IPS-20b (cell line): Measurements from ENCODE around the gene SLC35B3.
"Not testable (repeated sequence)": the region's sequence is repeated elsewhere in the genome, so short reads cannot be mapped to it uniquely, and the experiment has no call there.

ENCODE experiments used
- H3K27ac ChIP-seq: one replicate; pipeline ENCODE4 v1.5.1; 2013; ENCODE audit warnings: low read length
- H3K27me3 ChIP-seq: 2 replicates; pipeline ENCODE4 v1.6.1; 2013; ENCODE audit warnings: mild to moderate bottlenecking, low read length, inconsistent platforms; ENCODE audit not compliant: insufficient read depth
- H3K36me3 ChIP-seq: 2 replicates; pipeline ENCODE4 v1.6.1; 2013; ENCODE audit warnings: low read depth, mild to moderate bottlenecking, inconsistent platforms, low read length, moderate library complexity; ENCODE audit not compliant: insufficient read depth
- H3K4me1 ChIP-seq: 2 replicates; pipeline ENCODE4 v1.6.1; 2013; ENCODE audit warnings: mild to moderate bottlenecking, control low read depth, inconsistent platforms, low read length, moderate library complexity; ENCODE audit not compliant: insufficient read depth
- H3K4me3 ChIP-seq: 2 replicates; pipeline ENCODE4 v1.5.1; 2013; ENCODE audit warnings: mild to moderate bottlenecking, low read length, inconsistent platforms
- H3K9ac ChIP-seq: 2 replicates; pipeline ENCODE4 v1.6.1; 2013; ENCODE audit warnings: low read depth, mild to moderate bottlenecking, inconsistent platforms, low read length, moderate library complexity
- H3K9me3 ChIP-seq: 2 replicates; pipeline ENCODE4 v1.6.1; 2013; ENCODE audit warnings: mild to moderate bottlenecking, low read depth, low read length, inconsistent platforms; ENCODE audit not compliant: insufficient read depth

The SLC35B3 gene

DNA sequence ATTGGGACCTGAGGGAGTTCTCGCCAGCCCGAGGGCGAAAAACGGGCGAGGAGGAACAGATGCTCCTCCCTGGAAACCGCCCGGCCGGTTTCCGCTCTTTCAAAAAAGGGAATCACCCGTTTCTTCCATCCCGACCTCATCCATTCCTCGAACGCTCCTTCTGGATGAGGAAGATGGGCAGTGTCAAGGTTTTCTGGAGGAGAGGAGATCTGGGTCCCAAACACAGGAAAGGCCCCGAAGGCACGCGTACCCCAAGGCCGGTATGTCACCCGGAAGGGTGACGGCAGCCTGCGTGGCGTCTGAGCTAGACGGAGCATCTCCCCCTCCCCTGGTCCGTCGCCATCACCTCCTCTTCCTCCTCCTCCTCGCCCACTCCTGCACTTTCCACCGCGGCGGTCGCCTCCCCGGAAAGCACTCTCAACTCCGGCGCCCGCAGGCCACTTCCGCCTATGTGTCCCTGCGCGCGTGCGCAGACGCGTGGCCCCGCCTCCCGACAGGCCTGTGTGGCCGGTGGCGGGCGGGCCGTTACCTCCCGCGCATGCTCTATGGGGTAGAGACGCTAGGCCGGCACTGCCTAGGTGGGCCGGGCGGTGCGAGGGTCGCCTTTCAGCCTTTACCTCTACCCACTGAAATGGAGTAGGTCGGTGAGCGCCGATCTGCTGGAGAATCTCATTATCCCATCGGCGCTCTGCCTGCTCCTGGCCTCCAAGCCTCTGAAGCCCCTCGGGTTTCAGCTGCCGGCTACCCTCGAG, at the start of gene SLC35B3:
Gene SLC35B3 (minus strand): TSS at position 453 of the 752 bp plus-strand sequence.
- peaks cover 8% of the 10 kb centered on the region; the same call in 1 of the 2 replicates for H3K4me1 ChIP-seq
- H3K27me3 ChIP-seq = no peaks in the 10 kb centered on the region
- H3K9ac ChIP-seq = peak within 1 kb of the TSS; percentile 93
- H3K36me3 ChIP-seq = no peaks in the 10 kb centered on the region
- H3K4me3 ChIP-seq = peak within 1 kb of the TSS; percentile 91
- H3K9me3 ChIP-seq = no peaks in the 10 kb centered on the region
- H3K27ac ChIP-seq = peak within 1 kb of the TSS; percentile 93

DNA sequence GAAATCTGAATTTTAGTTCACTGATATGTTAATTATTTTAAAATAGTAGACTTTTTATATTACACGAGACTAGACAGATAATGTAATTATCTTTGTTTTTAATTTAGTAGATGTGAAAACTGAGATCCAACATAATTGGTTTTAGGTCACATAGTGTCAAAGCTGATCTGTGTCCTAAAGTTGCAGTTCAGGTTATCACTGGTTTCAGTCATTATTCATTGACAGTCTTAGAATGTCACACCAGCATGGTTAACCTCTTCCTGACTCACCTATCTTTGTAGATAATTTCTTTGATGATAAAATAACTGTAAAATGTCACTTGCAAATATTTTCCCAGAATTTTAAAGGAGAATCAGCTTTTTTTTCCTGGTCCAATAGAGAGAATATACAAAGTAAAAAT, 48.3 kb upstream of the SLC35B3 start:
- no peak overlapping the region for H3K27ac ChIP-seq
- H3K9ac ChIP-seq = no peak overlapping the region
- H3K4me3 ChIP-seq = no peak overlapping the region
- no peaks in the 10 kb centered on the region for H3K36me3 ChIP-seq
- no peaks in the 10 kb centered on the region for H3K4me1 ChIP-seq
- no peaks in the 10 kb centered on the region for H3K9me3 ChIP-seq
- no peaks in the 10 kb centered on the region for H3K27me3 ChIP-seq

DNA sequence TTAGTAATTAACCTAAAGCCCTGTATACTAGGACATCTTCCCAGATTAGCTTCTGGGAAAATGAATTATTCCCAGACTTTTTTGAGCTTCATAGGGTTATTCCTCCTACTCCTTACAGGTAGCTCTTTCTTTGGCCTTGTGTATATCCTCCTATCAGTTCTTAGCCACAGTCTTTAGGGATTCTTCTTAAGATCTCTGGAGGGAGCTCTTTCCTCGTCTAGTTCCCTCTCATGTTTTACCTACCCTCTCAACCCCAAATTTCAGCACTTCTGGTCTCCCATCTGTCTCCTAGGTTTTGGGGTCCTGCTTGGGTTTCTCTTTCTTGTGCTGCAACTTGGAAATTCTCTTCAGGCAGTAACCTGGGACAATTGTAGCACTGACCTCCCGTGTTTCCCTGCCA, 46.4 kb upstream of the SLC35B3 start:
- H3K4me1 ChIP-seq = no peaks in the 10 kb centered on the region
- H3K4me3 ChIP-seq = no peak overlapping the region
- no peaks in the 10 kb centered on the region for H3K36me3 ChIP-seq
- H3K27ac ChIP-seq = no peak overlapping the region
- H3K9ac ChIP-seq = no peak overlapping the region
- no peaks in the 10 kb centered on the region for H3K9me3 ChIP-seq
- no peaks in the 10 kb centered on the region for H3K27me3 ChIP-seq

DNA sequence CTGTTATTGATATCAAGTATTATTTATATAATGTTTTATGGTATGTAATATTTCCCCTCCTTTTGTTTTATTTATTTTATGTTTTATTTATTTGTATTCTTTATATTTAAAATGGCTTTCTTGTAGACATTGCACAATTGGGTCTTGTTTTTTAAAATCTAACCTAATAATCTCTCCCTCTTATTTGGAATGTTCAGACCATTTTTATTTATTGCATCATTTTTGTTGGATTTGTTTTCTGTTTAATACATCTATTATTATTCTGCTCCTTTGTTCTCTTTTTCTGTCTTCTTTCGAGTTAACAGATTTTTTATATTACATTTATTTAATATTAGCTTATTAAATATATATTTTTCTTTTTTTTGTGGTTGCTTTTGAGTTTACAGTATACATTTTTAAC, 43.1 kb upstream of the SLC35B3 start:
- Histone ChIP-seq H3K9ac (no peak overlapping the region), H3K4me1 (no peaks in the 10 kb centered on the region), H3K9me3 (no peaks in the 10 kb centered on the region), H3K36me3 (no peaks in the 10 kb centered on the region), H3K4me3 (no peak overlapping the region), H3K27ac (no peak overlapping the region), H3K27me3 (no peaks in the 10 kb centered on the region)

DNA sequence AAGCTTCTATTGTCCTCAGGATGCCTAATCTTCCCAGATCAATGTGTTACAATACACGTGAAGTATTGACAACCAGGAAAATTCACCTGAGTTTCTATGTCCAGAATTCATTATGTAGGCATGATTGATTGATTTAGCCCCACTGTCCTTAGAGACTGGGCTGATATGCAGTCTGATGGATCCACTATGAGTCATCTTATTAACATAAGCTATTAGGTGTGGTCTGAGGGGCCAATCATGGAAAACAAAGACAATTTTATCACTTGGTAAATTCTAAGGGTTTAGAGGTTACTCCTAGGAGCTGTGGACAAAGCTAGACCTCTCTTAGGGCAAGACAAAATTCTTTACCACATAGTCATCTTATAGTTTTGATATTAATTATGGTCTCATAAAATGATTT, 41.3 kb upstream of the SLC35B3 start:
- Histone ChIP-seq H3K9ac (no peak overlapping the region), H3K27ac (no peak overlapping the region)

DNA sequence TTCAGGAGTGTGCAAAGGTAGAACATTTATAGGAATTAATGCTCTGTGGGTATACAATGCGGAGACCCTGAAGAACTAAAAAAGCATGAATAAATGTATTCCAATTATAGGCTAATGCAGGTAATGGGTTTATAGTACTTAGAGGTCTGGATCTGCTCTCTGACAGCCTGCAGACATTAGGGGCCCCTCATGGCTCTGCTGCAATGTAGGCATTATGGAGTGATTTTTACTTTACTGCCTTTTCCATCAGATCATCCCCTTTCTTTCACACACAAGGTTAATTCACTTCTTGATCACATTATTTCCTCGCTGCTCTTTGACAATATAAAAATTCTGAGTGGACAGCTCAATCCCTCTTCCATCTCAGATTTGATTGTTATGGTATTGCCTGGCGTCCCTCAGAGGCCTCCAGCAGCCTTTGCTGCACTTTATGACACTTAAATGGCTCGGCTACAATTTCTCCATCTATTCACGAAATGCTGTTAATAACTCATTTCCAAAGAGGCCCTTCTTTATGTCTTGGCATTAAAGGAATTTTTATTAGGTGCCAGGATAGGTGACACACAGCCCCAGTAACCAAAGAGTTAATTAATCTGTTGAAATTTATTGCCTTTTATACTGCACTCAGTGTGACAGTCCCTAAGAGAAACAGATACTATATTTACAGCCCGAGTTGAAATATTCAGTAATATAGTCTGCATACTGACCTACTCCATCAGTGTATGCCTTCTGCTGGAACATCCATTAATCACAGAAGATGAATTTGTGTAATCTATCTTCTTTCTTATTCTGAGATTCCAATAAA, 33.4 kb upstream of the SLC35B3 start:
- Histone ChIP-seq H3K9me3 (no peaks in the 10 kb centered on the region), H3K27me3 (no peaks in the 10 kb centered on the region), H3K36me3 (no peaks in the 10 kb centered on the region), H3K4me1 (no peaks in the 10 kb centered on the region), H3K9ac (no peak overlapping the region), H3K27ac (no peak overlapping the region), H3K4me3 (no peak overlapping the region)

More for the DNA sequence above, 41.3 kb upstream of the SLC35B3 start:
- Histone ChIP-seq H3K4me1 (no peaks in the 10 kb centered on the region), H3K27me3 (no peaks in the 10 kb centered on the region), H3K4me3 (no peak overlapping the region), H3K36me3 (no peaks in the 10 kb centered on the region), H3K9me3 (no peaks in the 10 kb centered on the region)

DNA sequence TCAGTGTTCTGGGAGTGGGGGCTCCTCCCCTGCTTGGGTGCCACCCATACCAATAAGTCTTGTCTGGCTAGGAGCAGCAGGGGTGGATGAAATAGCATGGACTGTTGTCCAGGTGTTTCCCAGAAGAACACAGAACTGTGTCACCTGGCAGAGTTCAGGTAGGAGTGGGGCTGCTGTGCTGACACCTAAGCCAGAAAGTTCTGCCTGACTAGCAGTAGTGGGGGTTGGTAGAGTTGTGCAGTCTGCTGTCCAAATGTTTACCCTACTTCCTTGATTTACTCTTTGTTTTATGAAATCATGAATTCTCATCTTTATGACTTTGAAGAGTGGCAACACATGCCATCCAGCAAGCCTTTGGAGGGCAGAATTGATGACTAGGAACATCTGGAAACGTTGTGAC, 27.3 kb upstream of the SLC35B3 start:
- Histone ChIP-seq H3K27ac (no peak overlapping the region), H3K27me3 (no peaks in the 10 kb centered on the region), H3K36me3 (no peaks in the 10 kb centered on the region), H3K9ac (no peak overlapping the region), H3K9me3 (no peaks in the 10 kb centered on the region), H3K4me1 (no peaks in the 10 kb centered on the region), H3K4me3 (no peak overlapping the region)

DNA sequence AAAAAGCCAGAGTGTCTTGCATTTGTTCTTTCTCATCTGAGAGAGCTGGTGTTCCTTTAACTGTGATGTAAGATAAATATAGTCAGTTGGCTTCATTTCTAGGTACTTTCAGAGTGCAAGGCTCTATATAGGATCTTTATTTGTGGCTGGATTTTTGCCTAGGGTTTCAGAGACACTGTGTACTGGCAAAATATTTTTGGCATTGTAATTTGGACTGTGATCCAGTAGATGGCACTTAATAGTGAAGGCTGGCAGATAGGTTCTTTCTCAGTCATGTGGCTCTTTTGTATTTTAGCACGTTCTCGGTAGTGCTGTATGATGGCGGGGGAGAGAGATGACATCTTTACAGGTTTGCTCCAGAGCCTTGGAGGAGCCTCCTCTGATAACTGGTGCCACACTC, 26.8 kb upstream of the SLC35B3 start:
- no peak overlapping the region for H3K4me3 ChIP-seq
- H3K27ac ChIP-seq = no peak overlapping the region
- no peak overlapping the region for H3K9ac ChIP-seq
- H3K36me3 ChIP-seq = no peaks in the 10 kb centered on the region
- no peaks in the 10 kb centered on the region for H3K4me1 ChIP-seq
- no peaks in the 10 kb centered on the region for H3K27me3 ChIP-seq
- no peaks in the 10 kb centered on the region for H3K9me3 ChIP-seq

DNA sequence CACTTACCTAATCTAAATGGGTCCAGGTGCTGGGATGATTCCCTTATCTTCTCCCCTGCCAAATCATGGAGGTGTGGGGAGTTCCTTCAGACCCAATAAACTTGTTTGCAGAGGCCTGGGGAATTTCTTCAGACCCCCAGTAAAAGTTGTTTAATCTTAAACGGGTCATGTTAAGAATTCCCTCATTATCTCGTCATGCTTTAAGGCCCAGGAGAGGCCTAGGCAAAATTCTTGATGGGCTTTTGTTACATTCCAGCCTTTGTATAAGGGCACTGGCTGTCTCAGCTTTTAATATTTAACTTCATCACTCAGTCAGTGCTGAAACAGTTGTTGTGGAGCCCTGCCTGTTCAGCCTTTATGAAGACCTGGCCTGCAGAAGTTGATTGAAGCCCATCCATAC, 11.0 kb upstream of the SLC35B3 start:
- H3K27ac ChIP-seq = no peak overlapping the region

DNA sequence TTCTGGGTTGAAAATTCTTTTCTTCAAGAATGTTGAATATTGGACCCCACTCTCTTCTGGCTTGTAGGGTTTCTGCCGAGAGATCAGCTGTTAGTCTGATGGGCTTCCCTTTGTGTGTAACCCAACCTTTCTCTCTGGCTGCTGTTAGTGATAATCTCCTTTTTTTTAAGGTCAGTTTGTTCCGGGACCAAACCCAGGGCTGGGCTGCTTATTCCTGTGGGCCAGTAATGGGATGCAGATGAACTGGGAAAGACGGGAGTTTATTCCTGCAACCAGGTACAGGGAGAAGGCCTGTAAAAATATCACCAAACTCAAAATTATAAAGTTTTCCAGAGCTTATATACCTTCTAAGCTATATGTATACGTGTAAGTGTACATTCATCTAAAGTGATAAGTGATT, 10.6 kb upstream of the SLC35B3 start:
- not testable (repeated sequence) for H3K9ac ChIP-seq, H3K4me3 ChIP-seq, H3K27ac ChIP-seq, H3K4me1 ChIP-seq, H3K36me3 ChIP-seq, H3K9me3 ChIP-seq, H3K27me3 ChIP-seq

More for the DNA sequence above, 11.0 kb upstream of the SLC35B3 start:
- H3K4me3 ChIP-seq = no peak overlapping the region
- no peaks in the 10 kb centered on the region for H3K9me3 ChIP-seq
- H3K9ac ChIP-seq = no peak overlapping the region
- H3K4me1 ChIP-seq = no peaks in the 10 kb centered on the region
- no peaks in the 10 kb centered on the region for H3K27me3 ChIP-seq
- H3K36me3 ChIP-seq = no peaks in the 10 kb centered on the region

DNA sequence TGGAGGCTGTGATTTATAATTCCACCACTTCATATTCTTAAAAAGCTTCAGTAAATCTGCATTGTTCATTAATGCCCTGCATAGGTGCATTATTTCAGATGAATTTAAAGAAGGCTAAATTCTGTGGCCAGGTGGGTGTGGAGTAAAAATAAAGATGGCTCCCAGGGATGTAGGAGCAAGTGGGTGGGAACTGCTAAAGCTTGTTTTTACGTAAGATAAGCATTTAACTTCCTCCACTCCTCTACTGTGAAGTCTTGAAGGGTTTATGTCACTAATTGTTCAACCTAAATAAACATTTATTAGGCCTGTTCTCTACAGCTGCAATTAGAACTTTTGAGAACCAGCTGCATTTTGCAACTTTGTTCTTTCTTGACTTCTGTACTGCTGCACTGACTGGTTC, 6.8 kb upstream of the SLC35B3 start:
- Histone ChIP-seq H3K27ac (no peak overlapping the region), H3K9me3 (no peaks in the 10 kb centered on the region), H3K36me3 (no peaks in the 10 kb centered on the region), H3K27me3 (no peaks in the 10 kb centered on the region), H3K4me3 (no peak overlapping the region), H3K9ac (no peak overlapping the region), H3K4me1 (no peaks in the 10 kb centered on the region)

DNA sequence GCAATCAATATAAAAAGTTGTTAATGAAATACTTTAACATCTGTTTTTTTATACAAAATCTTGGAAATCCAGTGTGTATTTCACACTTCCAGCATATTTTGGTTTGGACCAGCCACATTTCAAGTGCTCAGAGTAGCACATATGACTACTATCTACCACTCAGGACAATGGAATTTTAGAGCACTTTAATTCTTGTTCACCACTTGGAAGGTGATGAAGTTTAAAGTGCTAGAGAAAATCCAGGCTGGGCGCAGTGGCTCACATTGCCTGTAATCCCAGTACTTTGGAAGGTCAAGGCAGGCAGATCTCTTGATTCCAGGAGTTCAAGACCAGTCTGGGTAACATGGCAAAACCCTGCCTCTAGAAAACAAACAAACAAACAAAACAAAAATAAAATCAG, 6.1 kb upstream of the SLC35B3 start:
- Histone ChIP-seq H3K36me3 (no peaks in the 10 kb centered on the region), H3K4me1 (no peaks in the 10 kb centered on the region), H3K27ac (no peak overlapping the region), H3K9me3 (no peaks in the 10 kb centered on the region), H3K27me3 (no peaks in the 10 kb centered on the region), H3K9ac (no peak overlapping the region), H3K4me3 (no peak overlapping the region)
